Measurements from ENCODE around the gene DUOX1. TPM values are rescaled to one million over a fixed set of nuclear protein-coding genes. Genes with fewer than 3 reads are reported as not detected.

DUOX1 gene
- total and polyA plus RNA-seq, 8 donors = 2.9 to 114 (median 62.6) TPM; not detected in 1

DNA sequence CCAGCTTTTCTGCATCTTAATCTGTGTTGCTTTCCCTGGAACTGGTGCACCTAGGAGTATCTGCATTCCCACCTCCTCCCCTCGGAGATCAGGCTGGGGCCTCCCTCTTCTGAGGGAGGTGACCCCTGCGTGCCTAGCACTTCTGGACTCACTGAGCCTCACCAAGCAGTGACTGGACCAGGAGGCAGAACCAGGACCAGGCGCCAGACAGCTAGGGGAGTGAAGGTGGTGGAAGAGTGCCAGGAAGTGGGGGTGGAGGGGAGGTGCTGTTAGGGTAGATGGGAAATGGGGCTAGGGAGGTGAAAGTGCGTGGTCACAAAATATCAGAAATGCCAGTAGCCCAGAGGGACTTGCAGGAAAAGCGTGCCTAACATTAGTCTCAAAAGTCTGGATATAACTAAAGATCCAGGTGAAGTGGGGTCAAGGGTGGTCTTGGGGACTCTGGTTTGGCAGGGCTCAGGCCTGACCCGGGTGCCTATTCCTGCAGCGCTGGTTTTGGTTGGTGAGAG, 14.4 kb upstream of the DUOX1 start:
- H3K27ac ChIP-seq = peak overlapping the region in 1 of 5 donors; percentile 36
- H3K9me3 ChIP-seq = no peaks in the 10 kb centered on the region
- H3K36me3 ChIP-seq = no peaks in the 10 kb centered on the region
- WGBS, 5 donors = 63 to 80% (median 71%) methylated on average over 7 of the region's 7 CpGs
- H3K4me1 ChIP-seq = peaks cover 38 to 62% (median 58%) of the 10 kb centered on the region in 4 donors
- no peak for TF ChIP-seq POLR2AphosphoS5 (IDR thresholded peaks at IDR 0.05)
- intact Hi-C loops (cut with DNase I; ENCODE audit: low total_unique reads) = no loop called here
- DNase-seq = no peak
- H3K27me3 ChIP-seq = peaks cover 32 to 99% (median 71%) of the 10 kb centered on the region in 3 donors
- H3K4me3 ChIP-seq = peak overlapping the region in 2 of 4 donors; percentile 44 to 52

DNA sequence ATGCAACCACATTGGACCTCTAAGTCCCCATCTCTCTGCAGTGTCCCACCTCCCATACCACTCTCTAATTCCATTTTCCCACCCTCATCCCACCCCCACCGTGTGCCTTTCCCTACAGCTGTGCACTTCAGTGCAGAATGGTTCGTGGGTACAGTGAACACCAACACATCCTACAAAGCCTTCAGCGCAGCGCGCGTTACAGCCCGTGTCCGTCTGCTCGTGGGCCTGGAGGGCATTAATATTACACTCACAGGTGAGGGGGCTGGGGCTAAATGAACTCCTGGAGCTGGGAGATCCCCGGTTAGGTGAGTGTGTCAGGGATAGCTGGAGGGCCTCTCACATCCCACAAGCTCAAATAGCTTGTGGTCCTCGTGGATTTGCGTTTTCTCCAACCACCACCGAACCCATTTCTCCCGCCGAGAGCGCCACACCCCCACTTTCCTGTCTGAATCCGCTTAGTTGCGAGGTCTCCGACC, 13.8 kb upstream of the DUOX1 start:
- Histone ChIP-seq H3K4me3 (peak overlapping the region in 2 of 4 donors; percentile 44 to 52), H3K27ac (no peak overlapping the region), H3K4me1 (peaks cover 38 to 62% (median 58%) of the 10 kb centered on the region in 4 donors), H3K27me3 (peaks cover 32 to 100% (median 68%) of the 10 kb centered on the region in 3 donors), H3K9me3 (no peaks in the 10 kb centered on the region), H3K36me3 (no peaks in the 10 kb centered on the region)
- 32 to 58% (median 38%) methylated on average over 19 of the region's 19 CpGs for WGBS, 5 donors
- no peak for DNase-seq
- TF ChIP-seq POLR2AphosphoS5 (IDR thresholded peaks at IDR 0.05) = no peak
- TF ChIP-seq EP300 (IDR thresholded peaks at IDR 0.05) = no peak
- no peak for TF ChIP-seq POLR2A (IDR thresholded peaks at IDR 0.05)
- TF ChIP-seq, protein P1, sequence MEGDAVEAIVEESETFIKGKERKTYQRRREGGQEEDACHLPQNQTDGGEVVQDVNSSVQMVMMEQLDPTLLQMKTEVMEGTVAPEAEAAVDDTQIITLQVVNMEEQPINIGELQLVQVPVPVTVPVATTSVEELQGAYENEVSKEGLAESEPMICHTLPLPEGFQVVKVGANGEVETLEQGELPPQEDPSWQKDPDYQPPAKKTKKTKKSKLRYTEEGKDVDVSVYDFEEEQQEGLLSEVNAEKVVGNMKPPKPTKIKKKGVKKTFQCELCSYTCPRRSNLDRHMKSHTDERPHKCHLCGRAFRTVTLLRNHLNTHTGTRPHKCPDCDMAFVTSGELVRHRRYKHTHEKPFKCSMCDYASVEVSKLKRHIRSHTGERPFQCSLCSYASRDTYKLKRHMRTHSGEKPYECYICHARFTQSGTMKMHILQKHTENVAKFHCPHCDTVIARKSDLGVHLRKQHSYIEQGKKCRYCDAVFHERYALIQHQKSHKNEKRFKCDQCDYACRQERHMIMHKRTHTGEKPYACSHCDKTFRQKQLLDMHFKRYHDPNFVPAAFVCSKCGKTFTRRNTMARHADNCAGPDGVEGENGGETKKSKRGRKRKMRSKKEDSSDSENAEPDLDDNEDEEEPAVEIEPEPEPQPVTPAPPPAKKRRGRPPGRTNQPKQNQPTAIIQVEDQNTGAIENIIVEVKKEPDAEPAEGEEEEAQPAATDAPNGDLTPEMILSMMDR (IDR thresholded peaks at IDR 0.05) = no peak
- intact Hi-C loops (cut with DNase I; ENCODE audit: low total_unique reads) = no loop called here

DNA sequence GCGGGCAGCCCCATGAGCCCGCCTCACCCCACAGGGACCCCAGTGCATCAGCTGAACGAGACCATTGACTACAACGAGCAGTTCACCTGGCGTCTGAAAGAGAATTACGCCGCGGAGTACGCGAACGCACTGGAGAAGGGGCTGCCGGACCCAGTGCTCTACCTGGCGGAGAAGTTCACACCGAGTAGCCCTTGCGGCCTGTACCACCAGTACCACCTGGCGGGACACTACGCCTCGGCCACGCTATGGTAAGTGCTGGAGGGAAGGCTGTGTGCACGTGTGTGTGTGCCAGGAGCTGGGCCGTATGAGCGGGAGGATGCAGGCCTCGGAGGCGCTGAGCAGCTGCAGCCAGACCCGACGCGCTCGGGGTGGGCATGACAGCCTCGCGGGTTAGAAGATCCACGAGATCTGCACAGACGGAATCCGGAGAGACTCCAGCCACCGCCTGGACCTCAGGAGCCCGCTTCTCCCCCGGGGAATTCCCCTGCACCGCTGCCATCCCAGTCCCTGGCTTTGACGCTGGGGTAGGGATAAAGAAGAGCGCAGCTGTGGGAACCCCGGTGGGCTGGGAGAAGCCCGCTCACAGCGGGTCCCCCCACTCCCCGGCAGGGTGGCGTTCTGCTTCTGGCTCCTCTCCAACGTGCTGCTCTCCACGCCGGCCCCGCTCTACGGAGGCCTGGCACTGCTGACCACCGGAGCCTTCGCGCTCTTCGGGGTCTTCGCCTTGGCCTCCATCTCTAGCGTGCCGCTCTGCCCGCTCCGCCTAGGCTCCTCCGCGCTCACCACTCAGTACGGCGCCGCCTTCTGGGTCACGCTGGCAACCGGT, 13.1 kb upstream of the DUOX1 start:
- peak overlapping the region in 1 of 5 donors; percentile 4 for H3K27ac ChIP-seq
- H3K36me3 ChIP-seq = no peaks in the 10 kb centered on the region
- H3K27me3 ChIP-seq = peaks cover 27 to 99% (median 63%) of the 10 kb centered on the region in 3 donors
- H3K9me3 ChIP-seq = no peaks in the 10 kb centered on the region
- H3K4me1 ChIP-seq = peaks cover 38 to 57% (median 53%) of the 10 kb centered on the region in 4 donors
- H3K4me3 ChIP-seq = peak overlapping the region in 2 of 4 donors; percentile 44 to 52
- WGBS, 5 donors = 10 to 17% (median 12%) methylated on average over 35 to 65 of the region's 65 CpGs
- intact Hi-C loops (cut with DNase I; ENCODE audit: low total_unique reads) = no loop called here
- TF ChIP-seq, protein P1 (IDR thresholded peaks at IDR 0.05) = no peak
- peak in 1 of 2 donors; percentile 38 for DNase-seq

DNA sequence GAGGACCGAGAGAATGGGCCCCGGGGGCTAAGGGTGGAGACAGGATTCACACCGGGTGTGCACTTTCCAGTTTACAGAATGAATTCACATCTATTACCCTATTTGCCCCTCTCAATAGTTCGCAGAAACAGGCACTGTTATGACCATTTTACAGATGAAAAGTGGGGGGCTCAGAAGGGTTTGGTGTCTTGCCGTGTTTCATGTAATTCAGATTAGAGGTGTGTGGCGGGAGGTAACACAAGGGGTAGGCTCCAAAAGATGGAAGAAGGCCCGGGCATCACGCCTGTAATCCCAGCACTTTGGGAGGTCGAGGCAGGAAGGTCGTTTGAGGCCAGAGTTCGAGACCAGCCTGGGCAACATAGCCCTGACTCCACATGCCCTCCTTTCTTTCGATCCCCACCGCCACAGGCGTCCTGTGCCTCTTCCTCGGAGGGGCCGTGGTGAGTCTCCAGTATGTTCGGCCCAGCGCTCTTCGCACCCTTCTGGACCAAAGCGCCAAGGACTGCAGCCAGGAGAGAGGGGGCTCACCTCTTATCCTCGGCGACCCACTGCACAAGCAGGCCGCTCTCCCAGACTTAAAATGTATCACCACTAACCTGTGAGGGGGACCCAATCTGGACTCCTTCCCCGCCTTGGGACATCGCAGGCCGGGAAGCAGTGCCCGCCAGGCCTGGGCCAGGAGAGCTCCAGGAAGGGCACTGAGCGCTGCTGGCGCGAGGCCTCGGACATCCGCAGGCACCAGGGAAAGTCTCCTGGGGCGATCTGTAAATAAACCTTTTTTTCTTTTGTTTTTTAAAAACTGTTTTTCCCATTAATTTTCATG, 12.3 kb upstream of the DUOX1 start:
- WGBS, 5 donors = 31 to 41% (median 34%) methylated on average over 22 to 33 of the region's 33 CpGs
- peaks cover 21 to 96% (median 54%) of the 10 kb centered on the region in 3 donors for H3K27me3 ChIP-seq
- DNase-seq = no peak
- no peak for TF ChIP-seq POLR2A (IDR thresholded peaks at IDR 0.05)
- intact Hi-C loops (cut with DNase I; ENCODE audit: low total_unique reads) = no loop called here
- peak overlapping the region; percentile 18 to 52 (median 32) for H3K4me3 ChIP-seq
- H3K4me1 ChIP-seq = peaks cover 31 to 54% (median 46%) of the 10 kb centered on the region in 4 donors
- no peaks in the 10 kb centered on the region for H3K9me3 ChIP-seq
- peak overlapping the region in 1 of 5 donors; percentile 4 for H3K27ac ChIP-seq
- H3K36me3 ChIP-seq = no peaks in the 10 kb centered on the region

DNA sequence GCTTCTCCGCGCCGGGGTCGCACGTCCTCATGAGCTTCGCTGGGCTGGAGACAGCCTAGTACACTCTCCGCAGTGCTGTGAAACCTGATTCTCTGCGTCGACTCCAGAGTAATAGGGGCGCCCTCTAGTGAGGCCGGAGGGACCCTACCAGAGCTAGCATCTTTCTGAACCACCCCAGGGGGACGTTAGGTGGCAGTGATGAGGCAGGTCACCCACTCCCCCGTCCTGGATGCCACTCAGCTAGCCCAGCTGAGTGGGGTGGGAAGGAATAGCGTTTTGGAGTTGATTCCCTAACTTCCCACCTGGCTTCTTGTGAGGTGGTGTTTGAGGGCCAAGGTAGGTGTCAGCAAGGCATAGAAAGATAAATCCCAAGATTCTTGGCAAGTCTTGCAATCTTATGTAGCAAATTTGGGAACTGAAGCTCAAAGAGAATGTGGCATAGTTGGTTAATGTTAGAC, 11.6 kb upstream of the DUOX1 start:
- Histone ChIP-seq H3K4me3 (peak overlapping the region; percentile 18 to 52 (median 32)), H3K4me1 (peaks cover 25 to 47% (median 39%) of the 10 kb centered on the region in 4 donors), H3K9me3 (no peaks in the 10 kb centered on the region), H3K27me3 (peaks cover 17 to 96% (median 48%) of the 10 kb centered on the region in 3 donors), H3K27ac (no peak overlapping the region), H3K36me3 (no peaks in the 10 kb centered on the region)
- WGBS, 5 donors = 1 to 2% (median 1%) methylated on average over 14 of the region's 14 CpGs
- intact Hi-C loops (cut with DNase I; ENCODE audit: low total_unique reads) = no loop called here
- TF ChIP-seq POLR2A (IDR thresholded peaks at IDR 0.05) (no peak), POLR2AphosphoS5 (IDR thresholded peaks at IDR 0.05) (peak in 1 of 3 donors; percentile 71)
- TF ChIP-seq, protein P1 (IDR thresholded peaks at IDR 0.05) = peak in 5 of 7 experiments; percentile 90 to 96 (median 94)
- DNase-seq = peak; percentile 92 to 97
